K562 (cell line): Measurements from ENCODE around the gene FAM131C. TPM values are rescaled to one million over a fixed set of nuclear protein-coding genes. Genes with fewer than 3 reads are reported as not detected.

Experiments used
- BRD9 ChIP-seq: fragments of 450-650 bp; IDR thresholded peaks from 2 replicates; pipeline ENCODE4 v1.6.1; 2018; ENCODE audit warnings: low read depth; ENCODE audit not compliant: partially characterized antibody
- CHD4 ChIP-seq: fragments of 200-600 bp; sonication (generic); IDR thresholded peaks from 3 replicates; pipeline ENCODE4 v1.6.1; 2012; ENCODE audit warnings: low read depth, mild to moderate bottlenecking, mixed read lengths, low read length, inconsistent platforms; ENCODE audit not compliant: insufficient read depth, insufficient replicate concordance, poor library complexity, severe bottlenecking
- GATAD2B ChIP-seq: fragments of 450-650 bp; IDR thresholded peaks from 2 replicates; pipeline ENCODE4 v1.6.1; 2017; ENCODE audit warnings: mild to moderate bottlenecking, borderline replicate concordance
- NFRKB ChIP-seq: fragments of 450-650 bp; IDR thresholded peaks from 2 replicates; pipeline ENCODE4 v1.6.1; 2016; ENCODE audit warnings: low read depth
- PHF20 ChIP-seq: fragments of 450-650 bp; IDR thresholded peaks from 2 replicates; pipeline ENCODE4 v1.6.1; 2018; ENCODE audit not compliant: partially characterized antibody
- POLR2G ChIP-seq: fragments of 200-400 bp; formaldehyde crosslinking; IDR thresholded peaks from 2 replicates; pipeline ENCODE4 v1.6.1; 2017; ENCODE audit warnings: low read depth, mild to moderate bottlenecking, antibody characterized with exemption, low read length, moderate library complexity
- RBM15 ChIP-seq: fragments of 200-400 bp; formaldehyde crosslinking; IDR thresholded peaks from 2 replicates; pipeline ENCODE4 v1.6.1; 2018; ENCODE audit warnings: mild to moderate bottlenecking, low read length, moderate library complexity; ENCODE audit not compliant: insufficient read depth
- RBM22 ChIP-seq: fragments of 200-400 bp; formaldehyde crosslinking; IDR thresholded peaks from 2 replicates; pipeline ENCODE4 v1.6.1; 2018; ENCODE audit warnings: low read length, low read depth; ENCODE audit not compliant: poor library complexity, severe bottlenecking
- RUNX1 ChIP-seq: sonication (generic); IDR thresholded peaks from 2 replicates; pipeline ENCODE4 v1.6.1; 2016; ENCODE audit warnings: antibody characterized with exemption, low read depth
- SMAD3 ChIP-seq: fragments of 450-650 bp; formaldehyde crosslinking; conservative IDR thresholded peaks from 2 replicates; pipeline ENCODE4 v1.4.0; 2020; ENCODE audit warnings: mild to moderate bottlenecking
- STAT5A ChIP-seq: IDR thresholded peaks from 2 replicates; pipeline ENCODE4 v1.6.1; 2012; ENCODE audit warnings: low read length, inconsistent platforms, borderline replicate concordance
- TBP ChIP-seq: optimal IDR thresholded peaks from 2 replicates; pipeline ENCODE3; 2011; ENCODE audit warnings: low read depth, low read length, improper control_type of control experiment
- TEAD1 ChIP-seq, 2 experiments: fragments of 450-650 bp in 1 of 2; sonication (generic) in 1 of 2; formaldehyde crosslinking; IDR thresholded peaks; 2 replicates each; pipeline versions ENCODE4 v1.4.0 to v1.8.0; 2020 to 2022; ENCODE audit warnings: mild to moderate bottlenecking in 2 of 2, missing genetic modification reagents in 1 of 2
- WHSC1 ChIP-seq: IDR thresholded peaks from one replicate; pipeline ENCODE4 v1.6.1; 2012; ENCODE audit warnings: low read length, control low read depth, inconsistent platforms
- ZFP30 ChIP-seq: fragments of 250-450 bp; sonication (Bioruptor Pico); IDR thresholded peaks from 2 replicates; pipeline ENCODE4 v1.8.0; 2022; ENCODE audit warnings: moderate library complexity, mild to moderate bottlenecking, inconsistent platforms, borderline replicate concordance
- ZNF586 ChIP-seq: fragments of 450-650 bp; formaldehyde crosslinking; conservative IDR thresholded peaks from 2 replicates; pipeline ENCODE4 v1.4.0; 2020; ENCODE audit warnings: mild to moderate bottlenecking, moderate library complexity
- polyA plus RNA-seq, 8 experiments: library from polyadenylated mRNA; depleted of rRNA in 4 of 8; stranded (reverse) in 5 of 8; unstranded in 3 of 8; fragments of >200 nt; fragmentation: Nextera tagmentation in 2 of 8; fragmentation: Illumina TruSeq in 1 of 8; extraction: Ambion mirVana in 2 of 8; extraction: Trizol in 1 of 8; gene quantifications; 2 replicates each; pipeline versions ENCODE4 v1.2.1 to v1.2.3, GENCODE V29; 2011 to 2014; ENCODE audit warnings: inconsistent platforms in 1 of 8, missing spikeins in 1 of 8
- total RNA-seq, 7 experiments: library from RNA; depleted of rRNA in 6 of 7; stranded (reverse); fragments of >200 nt in 6 of 7; fragmentation: Illumina TruSeq in 2 of 7; extraction: Trizol in 2 of 7; gene quantifications; 2 replicates each; pipeline versions ENCODE4 v1.2.1 to v1.2.3, GENCODE V29; 2011 to 2021; ENCODE audit warnings: low replicate concordance in 1 of 7
- TF ChIP-seq, protein P1 (sequence below): sonication (generic); formaldehyde crosslinking; IDR thresholded peaks from 2 replicates; pipeline ENCODE4 v1.9.0; 2022; ENCODE audit warnings: mild to moderate bottlenecking, missing genetic modification reagents
- TF ChIP-seq, protein P2 (sequence below): fragments of 250-450 bp; sonication (Bioruptor Pico); IDR thresholded peaks from 2 replicates; pipeline ENCODE4 v1.5.0; 2022; ENCODE audit warnings: mild to moderate bottlenecking
- TF ChIP-seq, protein P3 (sequence below): fragments of 250-450 bp; sonication (Bioruptor Pico); IDR thresholded peaks from 2 replicates; pipeline ENCODE4 v1.8.0; 2022; ENCODE audit warnings: inconsistent platforms, mild to moderate bottlenecking, moderate library complexity, borderline replicate concordance
- TF ChIP-seq, protein P4 (sequence below): fragments of 450-650 bp; IDR thresholded peaks from 2 replicates; pipeline ENCODE4 v1.6.1; 2017; ENCODE audit warnings: antibody characterized with exemption, mild to moderate bottlenecking

Gene FAM131C
- total and polyA plus RNA-seq, 9 of the 15 experiments (the other 6 are each of a cell fraction or from before 2014, with no cell fraction given) = 0.10 to 0.29 (median 0.16) TPM; not detected in 6

DNA sequence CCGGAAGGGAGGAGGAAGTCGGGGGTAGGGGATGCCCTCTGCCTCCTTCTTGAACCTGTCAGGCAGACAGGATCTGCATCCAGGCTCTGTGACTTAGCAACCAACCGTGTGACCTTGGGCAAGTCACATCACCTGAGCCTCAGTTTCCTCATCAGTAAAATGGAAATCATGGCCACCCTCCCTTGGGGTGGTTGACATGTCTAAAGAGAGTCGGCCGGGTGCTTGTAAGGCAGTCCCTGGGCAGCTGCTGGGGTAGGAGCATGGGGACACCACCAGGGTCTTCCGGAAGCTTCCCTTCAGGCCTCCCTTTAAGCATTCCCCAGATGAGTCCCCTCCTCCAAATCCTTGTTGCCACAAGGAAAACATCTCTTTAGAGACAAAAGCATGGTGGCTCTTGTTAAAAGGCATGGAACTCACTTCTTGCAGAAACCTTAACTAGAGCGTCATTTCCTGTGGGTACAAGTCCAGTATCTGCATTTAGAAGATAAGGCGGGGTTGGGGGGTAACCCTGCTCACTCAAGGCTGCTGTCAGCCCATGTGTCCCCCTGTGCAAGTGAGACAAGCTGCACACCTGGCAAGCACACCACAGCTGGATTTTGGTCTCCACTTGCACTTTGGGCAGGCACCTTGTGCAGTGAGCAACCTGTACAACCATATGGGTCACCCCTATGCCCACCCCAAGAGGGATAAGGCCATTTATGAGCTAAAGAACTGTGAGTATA lies 19.5 kb downstream of the FAM131C start (continued):
- no peak for TF ChIP-seq TEAD1 (CRISPR knock-in tag; IDR thresholded peaks at IDR 0.05)
- TF ChIP-seq RUNX1 = no peak
- no peak for TF ChIP-seq TBP
- no peak for TF ChIP-seq POLR2G
- TF ChIP-seq ZFP30 (CRISPR knock-in tag) = no peak
- TF ChIP-seq, protein P1, sequence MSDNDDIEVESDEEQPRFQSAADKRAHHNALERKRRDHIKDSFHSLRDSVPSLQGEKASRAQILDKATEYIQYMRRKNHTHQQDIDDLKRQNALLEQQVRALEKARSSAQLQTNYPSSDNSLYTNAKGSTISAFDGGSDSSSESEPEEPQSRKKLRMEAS (CRISPR knock-in tag) = peak; percentile 58; the same call in 1 of the 2 replicates
- no peak for TF ChIP-seq SMAD3 (CRISPR knock-in tag)
- TF ChIP-seq GATAD2B = peak; percentile 50; the same call in 1 of the 2 replicates
- no peak for TF ChIP-seq RBM22
- TF ChIP-seq, protein P2, sequence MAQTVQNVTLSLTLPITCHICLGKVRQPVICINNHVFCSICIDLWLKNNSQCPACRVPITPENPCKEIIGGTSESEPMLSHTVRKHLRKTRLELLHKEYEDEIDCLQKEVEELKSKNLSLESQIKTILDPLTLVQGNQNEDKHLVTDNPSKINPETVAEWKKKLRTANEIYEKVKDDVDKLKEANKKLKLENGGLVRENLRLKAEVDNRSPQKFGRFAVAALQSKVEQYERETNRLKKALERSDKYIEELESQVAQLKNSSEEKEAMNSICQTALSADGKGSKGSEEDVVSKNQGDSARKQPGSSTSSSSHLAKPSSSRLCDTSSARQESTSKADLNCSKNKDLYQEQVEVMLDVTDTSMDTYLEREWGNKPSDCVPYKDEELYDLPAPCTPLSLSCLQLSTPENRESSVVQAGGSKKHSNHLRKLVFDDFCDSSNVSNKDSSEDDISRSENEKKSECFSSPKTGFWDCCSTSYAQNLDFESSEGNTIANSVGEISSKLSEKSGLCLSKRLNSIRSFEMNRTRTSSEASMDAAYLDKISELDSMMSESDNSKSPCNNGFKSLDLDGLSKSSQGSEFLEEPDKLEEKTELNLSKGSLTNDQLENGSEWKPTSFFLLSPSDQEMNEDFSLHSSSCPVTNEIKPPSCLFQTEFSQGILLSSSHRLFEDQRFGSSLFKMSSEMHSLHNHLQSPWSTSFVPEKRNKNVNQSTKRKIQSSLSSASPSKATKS (CRISPR knock-in tag) = no peak
- no peak for TF ChIP-seq CHD4
- no peak for TF ChIP-seq PHF20
- no peak for TF ChIP-seq WHSC1
- TF ChIP-seq NFRKB = peak; percentile 40; the same call in 1 of the 2 replicates
- TF ChIP-seq, protein P3, sequence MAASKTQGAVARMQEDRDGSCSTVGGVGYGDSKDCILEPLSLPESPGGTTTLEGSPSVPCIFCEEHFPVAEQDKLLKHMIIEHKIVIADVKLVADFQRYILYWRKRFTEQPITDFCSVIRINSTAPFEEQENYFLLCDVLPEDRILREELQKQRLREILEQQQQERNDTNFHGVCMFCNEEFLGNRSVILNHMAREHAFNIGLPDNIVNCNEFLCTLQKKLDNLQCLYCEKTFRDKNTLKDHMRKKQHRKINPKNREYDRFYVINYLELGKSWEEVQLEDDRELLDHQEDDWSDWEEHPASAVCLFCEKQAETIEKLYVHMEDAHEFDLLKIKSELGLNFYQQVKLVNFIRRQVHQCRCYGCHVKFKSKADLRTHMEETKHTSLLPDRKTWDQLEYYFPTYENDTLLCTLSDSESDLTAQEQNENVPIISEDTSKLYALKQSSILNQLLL = no peak
- TF ChIP-seq STAT5A = peak; percentile 85
- TF ChIP-seq, protein P4, sequence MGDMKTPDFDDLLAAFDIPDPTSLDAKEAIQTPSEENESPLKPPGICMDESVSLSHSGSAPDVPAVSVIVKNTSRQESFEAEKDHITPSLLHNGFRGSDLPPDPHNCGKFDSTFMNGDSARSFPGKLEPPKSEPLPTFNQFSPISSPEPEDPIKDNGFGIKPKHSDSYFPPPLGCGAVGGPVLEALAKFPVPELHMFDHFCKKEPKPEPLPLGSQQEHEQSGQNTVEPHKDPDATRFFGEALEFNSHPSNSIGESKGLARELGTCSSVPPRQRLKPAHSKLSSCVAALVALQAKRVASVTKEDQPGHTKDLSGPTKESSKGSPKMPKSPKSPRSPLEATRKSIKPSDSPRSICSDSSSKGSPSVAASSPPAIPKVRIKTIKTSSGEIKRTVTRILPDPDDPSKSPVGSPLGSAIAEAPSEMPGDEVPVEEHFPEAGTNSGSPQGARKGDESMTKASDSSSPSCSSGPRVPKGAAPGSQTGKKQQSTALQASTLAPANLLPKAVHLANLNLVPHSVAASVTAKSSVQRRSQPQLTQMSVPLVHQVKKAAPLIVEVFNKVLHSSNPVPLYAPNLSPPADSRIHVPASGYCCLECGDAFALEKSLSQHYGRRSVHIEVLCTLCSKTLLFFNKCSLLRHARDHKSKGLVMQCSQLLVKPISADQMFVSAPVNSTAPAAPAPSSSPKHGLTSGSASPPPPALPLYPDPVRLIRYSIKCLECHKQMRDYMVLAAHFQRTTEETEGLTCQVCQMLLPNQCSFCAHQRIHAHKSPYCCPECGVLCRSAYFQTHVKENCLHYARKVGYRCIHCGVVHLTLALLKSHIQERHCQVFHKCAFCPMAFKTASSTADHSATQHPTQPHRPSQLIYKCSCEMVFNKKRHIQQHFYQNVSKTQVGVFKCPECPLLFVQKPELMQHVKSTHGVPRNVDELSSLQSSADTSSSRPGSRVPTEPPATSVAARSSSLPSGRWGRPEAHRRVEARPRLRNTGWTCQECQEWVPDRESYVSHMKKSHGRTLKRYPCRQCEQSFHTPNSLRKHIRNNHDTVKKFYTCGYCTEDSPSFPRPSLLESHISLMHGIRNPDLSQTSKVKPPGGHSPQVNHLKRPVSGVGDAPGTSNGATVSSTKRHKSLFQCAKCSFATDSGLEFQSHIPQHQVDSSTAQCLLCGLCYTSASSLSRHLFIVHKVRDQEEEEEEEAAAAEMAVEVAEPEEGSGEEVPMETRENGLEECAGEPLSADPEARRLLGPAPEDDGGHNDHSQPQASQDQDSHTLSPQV = peak; percentile 93
- TF ChIP-seq BRD9 = no peak
- no peak for TF ChIP-seq RBM15
- no peak for TF ChIP-seq ZNF586 (CRISPR knock-in tag)
